WTC11 (cell line): ENCODE measurements around the gene RABEP2. TPM values are rescaled to one million over a fixed set of nuclear protein-coding genes. Genes with fewer than 3 reads are reported as not detected.

Experiments used
- ATAC-seq: fragments of 200-7000 bp; cut with Tn5 transposase; 2 replicates; pipeline ENCODE4 v1.10.0; 2021; ENCODE audit warnings: mild to moderate bottlenecking, moderate library complexity
- CTCF ChIA-PET: fragments of 300-600 bp; sonication (Branson Sonifier 250); formaldehyde crosslinking; loops from one replicate; lab custom pipeline; 2021; ENCODE audit warnings: antibody characterized with exemption; lab: Charles Lee
- POLR2A ChIA-PET: fragments of 350-600 bp; sonication (Branson Sonifier 250); formaldehyde crosslinking; loops from one replicate; lab custom pipeline; 2021; ENCODE audit warnings: antibody characterized with exemption; lab: Charles Lee
- DNase-seq: peaks from one replicate; pipeline ENCODE4 v3.0.0; 2021; ENCODE audit warnings: low spot score
- H3K27ac Mint-ChIP-seq: 2 replicates; pipeline ENCODE4 v1.8.0; 2021; ENCODE audit warnings: mixed read lengths
- H3K27me3 Mint-ChIP-seq: 2 replicates; pipeline ENCODE4 v1.8.0; 2021; ENCODE audit warnings: low read depth, mild to moderate bottlenecking, moderate library complexity, mixed read lengths
- H3K36me3 Mint-ChIP-seq: 2 replicates; pipeline ENCODE4 v1.8.0; 2021; ENCODE audit warnings: mixed read lengths
- H3K4me1 Mint-ChIP-seq: 2 replicates; pipeline ENCODE4 v1.8.0; 2022; ENCODE audit warnings: mixed read lengths
- H3K4me3 Mint-ChIP-seq: 2 replicates; pipeline ENCODE4 v1.8.0; 2021; ENCODE audit warnings: mild to moderate bottlenecking, moderate library complexity, mixed read lengths
- H3K9me3 Mint-ChIP-seq: 2 replicates; pipeline ENCODE4 v1.8.0; 2021; ENCODE audit warnings: mixed read lengths
- AFF4 ChIP-seq: sonication (generic); formaldehyde crosslinking; IDR thresholded peaks from 2 replicates; pipeline ENCODE4 v1.8.1; 2023; ENCODE audit warnings: mild to moderate bottlenecking, missing genetic modification reagents, borderline replicate concordance
- ATF3 ChIP-seq: sonication (generic); formaldehyde crosslinking; conservative IDR thresholded peaks from 2 replicates; pipeline ENCODE4 v1.8.1; 2022; ENCODE audit warnings: mild to moderate bottlenecking, missing genetic modification reagents
- CDX4 ChIP-seq: fragments of 250-450 bp; sonication (Bioruptor Pico); IDR thresholded peaks from 2 replicates; pipeline ENCODE4 v1.9.0; 2021; ENCODE audit warnings: moderate library complexity, mild to moderate bottlenecking, inconsistent platforms, borderline replicate concordance
- CREB1 ChIP-seq: sonication (generic); formaldehyde crosslinking; IDR thresholded peaks from 2 replicates; pipeline ENCODE4 v1.8.0; 2023; ENCODE audit warnings: mild to moderate bottlenecking, missing genetic modification reagents
- EMX1 ChIP-seq: fragments of 250-450 bp; sonication (Bioruptor Pico); IDR thresholded peaks from 2 replicates; pipeline ENCODE4 v1.8.0; 2021; ENCODE audit warnings: mild to moderate bottlenecking
- FOXJ3 ChIP-seq: sonication (generic); formaldehyde crosslinking; IDR thresholded peaks from 2 replicates; pipeline ENCODE4 v1.9.0; 2021; ENCODE audit warnings: missing genetic modification reagents, mild to moderate bottlenecking, borderline replicate concordance
- FOXK1 ChIP-seq: sonication (generic); formaldehyde crosslinking; IDR thresholded peaks from 2 replicates; pipeline ENCODE4 v1.8.0; 2022; ENCODE audit warnings: mild to moderate bottlenecking, moderate library complexity, missing genetic modification reagents
- KAT7 ChIP-seq: sonication (generic); formaldehyde crosslinking; IDR thresholded peaks from 2 replicates; pipeline ENCODE4 v1.8.1; 2023; ENCODE audit warnings: missing genetic modification reagents, mild to moderate bottlenecking, borderline replicate concordance
- MLX ChIP-seq: sonication (generic); formaldehyde crosslinking; IDR thresholded peaks from 2 replicates; pipeline ENCODE4 v1.8.1; 2023; ENCODE audit warnings: mild to moderate bottlenecking, missing genetic modification reagents, moderate library complexity
- MYBL2 ChIP-seq: sonication (generic); formaldehyde crosslinking; IDR thresholded peaks from 2 replicates; pipeline ENCODE4 v1.8.1; 2023; ENCODE audit warnings: mild to moderate bottlenecking, moderate library complexity, missing genetic modification reagents
- NFYB ChIP-seq: sonication (generic); formaldehyde crosslinking; conservative IDR thresholded peaks from 2 replicates; pipeline ENCODE4 v1.8.0; 2022; ENCODE audit warnings: low read depth, missing genetic modification reagents
- NR2C2 ChIP-seq: sonication (generic); formaldehyde crosslinking; IDR thresholded peaks from 2 replicates; pipeline ENCODE4 v1.8.0; 2022; ENCODE audit warnings: mild to moderate bottlenecking, missing genetic modification reagents
- RORB ChIP-seq: fragments of 250-450 bp; sonication (Bioruptor Pico); IDR thresholded peaks from 2 replicates; pipeline ENCODE4 v1.9.0; 2021; ENCODE audit warnings: mild to moderate bottlenecking
- SMAD4 ChIP-seq: sonication (generic); formaldehyde crosslinking; IDR thresholded peaks from 2 replicates; pipeline ENCODE4 v1.8.0; 2022; ENCODE audit warnings: mild to moderate bottlenecking, missing genetic modification reagents
- TCF7 ChIP-seq: sonication (generic); formaldehyde crosslinking; IDR thresholded peaks from 2 replicates; pipeline ENCODE4 v1.8.0; 2022; ENCODE audit warnings: mild to moderate bottlenecking, low read depth, missing genetic modification reagents, moderate library complexity
- TEAD4 ChIP-seq: sonication (generic); formaldehyde crosslinking; IDR thresholded peaks from 2 replicates; pipeline ENCODE4 v1.8.0; 2022; ENCODE audit warnings: mild to moderate bottlenecking, missing genetic modification reagents
- USF2 ChIP-seq: sonication (generic); formaldehyde crosslinking; IDR thresholded peaks from 2 replicates; pipeline ENCODE4 v1.8.1; 2023; ENCODE audit warnings: mild to moderate bottlenecking, missing genetic modification reagents, moderate library complexity
- ZNF121 ChIP-seq: sonication (generic); formaldehyde crosslinking; IDR thresholded peaks from 2 replicates; pipeline ENCODE4 v1.8.0; 2023; ENCODE audit warnings: missing genetic modification reagents
- ZNF263 ChIP-seq: sonication (generic); formaldehyde crosslinking; IDR thresholded peaks from 2 replicates; pipeline ENCODE4 v1.8.1; 2022; ENCODE audit warnings: low read depth, mild to moderate bottlenecking, moderate library complexity, missing genetic modification reagents
- ZSCAN18 ChIP-seq: fragments of 250-450 bp; sonication (Bioruptor Pico); IDR thresholded peaks from 2 replicates; pipeline ENCODE4 v2.1.2; 2022; ENCODE audit warnings: mild to moderate bottlenecking, moderate library complexity
- total RNA-seq: library from RNA; stranded (reverse); gene quantifications from 3 replicates; pipeline ENCODE4 v1.2.3, GENCODE V29; 2021
- TF ChIP-seq, protein P1 (sequence below): sonication (generic); formaldehyde crosslinking; IDR thresholded peaks from 2 replicates; pipeline ENCODE4 v1.8.0; 2022; ENCODE audit warnings: mild to moderate bottlenecking, missing genetic modification reagents

The RABEP2 gene
- total RNA-seq, 1 experiment from 2014 or later: 24.0 TPM

DNA sequence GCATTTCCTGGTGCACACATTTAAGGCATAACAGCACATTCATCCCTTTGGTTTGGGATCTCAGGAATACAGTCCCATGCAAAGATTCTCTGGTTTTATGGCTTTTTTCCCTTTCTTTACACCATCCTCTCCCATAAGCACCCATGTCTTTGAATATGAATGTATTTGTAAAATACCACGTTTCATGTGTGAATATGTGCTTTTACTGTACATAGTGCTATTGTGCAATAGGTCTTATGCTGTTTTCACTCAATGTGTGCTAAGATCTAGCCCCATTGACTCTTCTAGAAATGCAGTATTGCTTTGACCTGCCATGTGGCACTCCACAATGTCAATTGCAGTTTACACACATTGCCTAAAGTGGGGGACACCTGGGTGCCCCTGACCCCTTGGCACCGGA, 39.5 kb upstream of the RABEP2 start (continued):
- TF ChIP-seq AFF4 (CRISPR knock-in tag) (no peak), KAT7 (CRISPR knock-in tag) (no peak), SMAD4 (no peak), NR2C2 (CRISPR knock-in tag) (no peak), EMX1 (CRISPR knock-in tag) (no peak), TCF7 (CRISPR knock-in tag) (no peak), CDX4 (CRISPR knock-in tag) (no peak), NFYB (CRISPR knock-in tag) (no peak), MLX (CRISPR knock-in tag) (no peak)
- TF ChIP-seq, protein P1, sequence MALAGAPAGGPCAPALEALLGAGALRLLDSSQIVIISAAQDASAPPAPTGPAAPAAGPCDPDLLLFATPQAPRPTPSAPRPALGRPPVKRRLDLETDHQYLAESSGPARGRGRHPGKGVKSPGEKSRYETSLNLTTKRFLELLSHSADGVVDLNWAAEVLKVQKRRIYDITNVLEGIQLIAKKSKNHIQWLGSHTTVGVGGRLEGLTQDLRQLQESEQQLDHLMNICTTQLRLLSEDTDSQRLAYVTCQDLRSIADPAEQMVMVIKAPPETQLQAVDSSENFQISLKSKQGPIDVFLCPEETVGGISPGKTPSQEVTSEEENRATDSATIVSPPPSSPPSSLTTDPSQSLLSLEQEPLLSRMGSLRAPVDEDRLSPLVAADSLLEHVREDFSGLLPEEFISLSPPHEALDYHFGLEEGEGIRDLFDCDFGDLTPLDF (CRISPR knock-in tag): no peak

GRCh38 chr16:28964072-28964471, 39.0 kb upstream of the RABEP2 start:
- Mint-ChIP-seq H3K27ac (no peak overlapping the region), H3K4me3 (no peak overlapping the region)

More at GRCh38 chr16:28964072-28964471, 39.0 kb upstream of the RABEP2 start:
- peaks cover 49% of the 10 kb centered on the region for H3K36me3 Mint-ChIP-seq
- CTCF ChIA-PET: interaction anchor here (1.6 kb wide), 1 partner anchor 10 kb away, joined by 6 read pairs; the partner anchor contains the start of gene SPNS1
- TF ChIP-seq ZSCAN18 (CRISPR knock-in tag) (no peak), ZNF263 (CRISPR knock-in tag) (no peak), MYBL2 (no peak), TEAD4 (CRISPR knock-in tag) (no peak), FOXJ3 (no peak), RORB (no peak), MLX (CRISPR knock-in tag) (no peak), CREB1 (no peak), USF2 (CRISPR knock-in tag) (no peak), FOXK1 (CRISPR knock-in tag) (no peak), ATF3 (no peak), NFYB (CRISPR knock-in tag) (no peak), ZNF121 (CRISPR knock-in tag) (no peak)
- TF ChIP-seq, protein P1 (CRISPR knock-in tag): no peak
- TF ChIP-seq, all 79 proteins: peak for 0
- ATAC-seq: no peak
- Mint-ChIP-seq H3K9me3 (no peaks in the 10 kb centered on the region), H3K4me1 (no peaks in the 10 kb centered on the region), H3K27me3 (no peaks in the 10 kb centered on the region)
- POLR2A ChIA-PET: no interaction called here
- no peak for DNase-seq
